Measurements from ENCODE around the gene TBC1D8. TPM values are rescaled to one million over a fixed set of nuclear protein-coding genes. Genes with fewer than 3 reads are reported as not detected.

TBC1D8 gene
- total and polyA plus RNA-seq, 9 of the 15 experiments (the other 6 are each of a cell fraction or from before 2014, with no cell fraction given): 0.36 to 1.3 (median 0.82) TPM

DNA sequence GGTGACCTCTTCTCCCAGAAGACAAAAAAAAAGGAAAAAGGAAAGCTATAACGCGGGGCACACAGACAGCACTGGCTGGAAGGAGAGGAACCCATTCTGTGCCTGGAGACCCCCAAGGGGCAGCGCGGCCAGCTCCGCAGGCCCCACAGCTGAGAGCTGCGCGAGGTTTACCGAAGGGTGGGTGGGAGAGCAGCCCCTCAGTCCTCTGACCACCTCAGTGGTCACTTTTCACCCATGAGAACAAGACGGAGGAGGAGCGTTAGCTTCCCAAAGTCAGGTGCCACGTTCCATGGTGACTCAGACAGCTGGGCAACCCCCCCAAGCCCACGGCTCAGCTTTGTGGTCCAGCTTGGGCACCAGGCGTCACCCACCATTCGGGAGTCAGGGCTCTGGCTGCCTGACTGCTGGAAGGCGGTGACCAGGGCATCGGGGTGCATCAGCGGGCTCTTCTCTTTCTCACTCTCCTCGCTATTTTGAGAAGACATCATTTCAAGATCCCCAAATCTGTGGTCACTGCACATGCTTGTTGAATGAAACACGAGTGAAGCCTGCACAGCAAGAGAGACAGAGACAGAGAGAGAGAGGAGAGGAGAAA, 113.9 kb downstream of the TBC1D8 start:
- POLR2A ChIA-PET: interaction anchor here (0.6 to 1.4 kb wide), 5 partner anchors 10 to 35 kb away, joined by 3 to 4 read pairs (median 3); partner anchors contain the start of gene RPL31
- Histone ChIP-seq H4K20me1 (replicated peaks; ENCODE audit: control insufficient read depth, insufficient read depth, low read length) (no peaks in the 10 kb centered on the region), H3K9me3 (replicated peaks; ENCODE audit: control insufficient read depth, insufficient read depth, low read depth, low read length) (no peaks in the 10 kb centered on the region), H3K36me3 (ENCODE audit: control insufficient read depth, insufficient read depth, low read length) (no peaks in the 10 kb centered on the region), H3K27me3 (ENCODE audit: control insufficient read depth in 2 of 2, insufficient read depth in 2 of 2, low read length in 2 of 2) (peaks cover 7 to 41% of the 10 kb centered on the region in 2 experiments; a peak in 3 of 5 replicates), H3K4me1 (replicated peaks in 1 of 2; ENCODE audit: control insufficient read depth in 2 of 2, insufficient read depth in 2 of 2, low read length in 2 of 2) (peaks cover 5% of the 10 kb centered on the region in 2 experiments; a peak in 2 of 5 replicates), H3K4me2 (ENCODE audit: insufficient read depth, low read length) (no peak overlapping the region), H3K4me3 (no peak overlapping the region), H3K27ac (ENCODE audit: extremely low read depth, low read depth, low read length) (no peak overlapping the region), H3K9me1 (ENCODE audit: control insufficient read depth, insufficient read depth, low read length) (no peaks in the 10 kb centered on the region), H2AFZ (ENCODE audit: low read depth, low read length) (no peak overlapping the region), H3K79me2 (ENCODE audit: control insufficient read depth, insufficient read depth, low read length) (no peaks in the 10 kb centered on the region), H3K9ac (ENCODE audit: insufficient read depth in 1 of 2, low read depth in 2 of 2, low read length in 2 of 2) (peak overlapping the region in 1 of 2 experiments; percentile 23; a peak in 1 of 4 replicates)
- ATAC-seq: no peak
- intact Hi-C loops (cut with micrococcal nuclease) (loop anchor here (2.0 to 10.0 kb wide), 2 partner anchors 116 to 368 kb away; no protein-coding TSS in a partner anchor), in situ Hi-C loops (cut with MboI) (loop anchor here (10.0 kb wide), 1 partner anchor 298 kb away; no protein-coding TSS in a partner anchor)
- DNase-seq (ENCODE audit: extremely low read depth in 1 of 4, low spot score in 3 of 4): no peak
- FAIRE-seq: no peak
- CTCF ChIA-PET (ENCODE audit: low intra/inter-chr PET ratio): interaction anchor here (1.8 kb wide), 1 partner anchor 115 kb away, joined by 17 read pairs; the partner anchor contains the start of gene TBC1D8
- WGBS (ENCODE audit: insufficient coverage, low coverage, missing lambda C conversion rate): 46% methylated on average over 11 of the region's 19 CpGs
- BruUV-seq (replicated peaks): no TSS peak
- TF ChIP-seq ZNF668 (CRISPR knock-in tag; IDR thresholded peaks at IDR 0.05): no peak
- no peak for TF ChIP-seq PPARD (CRISPR knock-in tag; IDR thresholded peaks at IDR 0.05)
- no peak for TF ChIP-seq SRSF9 (IDR thresholded peaks at IDR 0.05; ENCODE audit: borderline replicate concordance, low read depth, low read length)
- no peak for TF ChIP-seq ZNF184 (CRISPR knock-in tag; IDR thresholded peaks at IDR 0.05)
- no peak for TF ChIP-seq TRIM24 (IDR thresholded peaks at IDR 0.05)
- TF ChIP-seq, protein P1, sequence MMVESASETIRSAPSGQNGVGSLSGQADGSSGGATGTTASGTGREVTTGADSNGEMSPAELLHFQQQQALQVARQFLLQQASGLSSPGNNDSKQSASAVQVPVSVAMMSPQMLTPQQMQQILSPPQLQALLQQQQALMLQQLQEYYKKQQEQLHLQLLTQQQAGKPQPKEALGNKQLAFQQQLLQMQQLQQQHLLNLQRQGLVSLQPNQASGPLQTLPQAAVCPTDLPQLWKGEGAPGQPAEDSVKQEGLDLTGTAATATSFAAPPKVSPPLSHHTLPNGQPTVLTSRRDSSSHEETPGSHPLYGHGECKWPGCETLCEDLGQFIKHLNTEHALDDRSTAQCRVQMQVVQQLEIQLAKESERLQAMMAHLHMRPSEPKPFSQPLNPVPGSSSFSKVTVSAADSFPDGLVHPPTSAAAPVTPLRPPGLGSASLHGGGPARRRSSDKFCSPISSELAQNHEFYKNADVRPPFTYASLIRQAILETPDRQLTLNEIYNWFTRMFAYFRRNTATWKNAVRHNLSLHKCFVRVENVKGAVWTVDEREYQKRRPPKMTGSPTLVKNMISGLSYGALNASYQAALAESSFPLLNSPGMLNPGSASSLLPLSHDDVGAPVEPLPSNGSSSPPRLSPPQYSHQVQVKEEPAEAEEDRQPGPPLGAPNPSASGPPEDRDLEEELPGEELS (CRISPR knock-in tag; IDR thresholded peaks at IDR 0.05; ENCODE audit: borderline replicate concordance): no peak
- TF ChIP-seq SMARCB1 (IDR thresholded peaks at IDR 0.05; ENCODE audit: insufficient read length, low read depth): no peak
- no peak for TF ChIP-seq HBP1 (CRISPR knock-in tag; IDR thresholded peaks at IDR 0.05)
- no peak for TF ChIP-seq U2AF2 (optimal IDR thresholded peaks at IDR 0.05; ENCODE audit: low read depth, low read length)
- no peak for TF ChIP-seq ZNF511 (CRISPR knock-in tag; IDR thresholded peaks at IDR 0.05)
- TF ChIP-seq ZC3H11A (IDR thresholded peaks at IDR 0.05; ENCODE audit: low read depth, low read length): no peak
- no peak for TF ChIP-seq CLOCK (CRISPR knock-in tag; IDR thresholded peaks at IDR 0.05; ENCODE audit: borderline replicate concordance)

Data from K562 (cell line).